K562 (cell line): ENCODE data around the gene TKTL2.

Experiments
- CTCF ChIP-seq, 3 experiments: IDR thresholded peaks in 2 of 3; conservative IDR thresholded peaks in 1 of 3; 2 replicates each; pipeline ENCODE4 v1.5.1; 2011 to 2012; ENCODE audit warnings: low read length in 3 of 3, mild to moderate bottlenecking in 3 of 3, control low read depth in 2 of 3, improper control_type of control experiment in 1 of 3, inconsistent platforms in 1 of 3, low read depth in 1 of 3, mixed read lengths in 1 of 3, moderate library complexity in 1 of 3; ENCODE audit not compliant: insufficient read depth in 2 of 3
- EP300 ChIP-seq: IDR thresholded peaks from 2 replicates; pipeline ENCODE4 v1.6.1; 2012; ENCODE audit warnings: low read length, improper control_type of control experiment
- TAF1 ChIP-seq: IDR thresholded peaks from 2 replicates; pipeline ENCODE4 v1.6.1; 2011; ENCODE audit warnings: mild to moderate bottlenecking, low read length, moderate library complexity; ENCODE audit not compliant: insufficient read depth, control insufficient read depth, severe bottlenecking; ENCODE audit errors: extremely low read depth
- ZNF274 ChIP-seq: IDR thresholded peaks from 2 replicates; pipeline ENCODE4 v1.6.1; 2011; ENCODE audit warnings: low read depth, mild to moderate bottlenecking, low read length, moderate library complexity, borderline replicate concordance

- TF ChIP-seq CTCF (IDR thresholded peaks at IDR 0.05 in 2 of 3, conservative IDR thresholded peaks at IDR 0.05 in 1 of 3; ENCODE audit: insufficient read depth in 2 of 3, low read depth in 1 of 3, low read length in 3 of 3) (peak; percentile 58 to 75 (median 64)), EP300 (no peak), TAF1 (no peak), ZNF274 (no peak)
Observed at GRCh38 chr4:163484906-163485305, 11.4 kb upstream of the TKTL2 start.
